ENCODE measurements around the gene CADPS2. TPM values are rescaled to one million over a fixed set of nuclear protein-coding genes. Genes with fewer than 3 reads are reported as not detected.

The CADPS2 gene
- total and polyA plus RNA-seq, 2 of the 8 experiments (the other 6 are each of a cell fraction or from before 2014, with no cell fraction given) = 8.9 to 22.3 TPM

DNA sequence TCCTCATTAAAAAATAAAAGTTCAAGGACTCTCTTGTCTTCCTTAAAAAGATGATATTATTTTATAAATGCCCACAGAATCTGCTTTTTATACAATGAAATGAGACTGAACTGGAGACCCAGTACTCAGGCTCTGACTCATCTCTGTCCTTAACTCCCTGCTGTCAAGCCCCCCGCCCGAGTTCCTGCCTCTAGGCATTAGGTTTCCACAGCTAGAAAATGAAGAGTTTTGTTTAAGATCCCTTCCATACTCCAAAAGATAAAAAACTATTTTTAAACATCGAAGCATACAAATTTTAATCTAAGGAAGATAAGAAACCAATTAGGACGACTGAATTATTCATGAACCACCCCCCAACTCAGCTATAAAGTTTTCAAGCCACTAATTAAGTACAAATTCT lies 484.0 kb downstream of the CADPS2 start:
- no peak overlapping the region for H4K8ac ChIP-seq (ENCODE audit: extremely low read depth, insufficient read depth, low read length)
- H4K91ac ChIP-seq (replicated peaks; ENCODE audit: insufficient read length, low read length) = no peak overlapping the region
- H3K9me3 ChIP-seq (ENCODE audit: insufficient read depth in 2 of 2, low read depth in 1 of 2, low read length in 1 of 2) = no peaks in the 10 kb centered on the region; a peak in 1 of 4 replicates
- H4K20me1 ChIP-seq (replicated peaks in 1 of 2; ENCODE audit: control insufficient read depth in 1 of 2, insufficient read depth in 2 of 2, low read length in 2 of 2) = no peaks in the 10 kb centered on the region
- no peaks in the 10 kb centered on the region for H3K23me2 ChIP-seq (ENCODE audit: low read depth, low read length)
- H3K36me3 ChIP-seq (ENCODE audit: control insufficient read depth in 2 of 4, insufficient read depth in 4 of 4, low read length in 3 of 4) = no peaks in the 10 kb centered on the region; a peak in 1 of 8 replicates
- H3K18ac ChIP-seq (ENCODE audit: extremely low read depth, low read length) = no peak overlapping the region
- H4K5ac ChIP-seq (ENCODE audit: insufficient read length, low read depth, low read length) = no peak overlapping the region
- POLR2A ChIA-PET (ENCODE audit: partially characterized antibody) = interaction anchor here (1.4 kb wide), 1 partner anchor 22 kb away, joined by 3 read pairs; no protein-coding TSS in a partner anchor
- no peak overlapping the region for H3K56ac ChIP-seq (replicated peaks; ENCODE audit: insufficient read length, low read depth, low read length)
- no peak overlapping the region for H3K27ac ChIP-seq (ENCODE audit: low read depth, low read length)
- H3K27me3 ChIP-seq (replicated peaks in 1 of 4; ENCODE audit: control insufficient read depth in 3 of 4, extremely low read depth in 1 of 4, insufficient read depth in 3 of 4, low read length in 3 of 4) = no peaks in the 10 kb centered on the region
- DNase-seq (ENCODE audit: low read depth in 1 of 2, low spot score in 2 of 2) = no peak
- no peak overlapping the region for H3K14ac ChIP-seq (ENCODE audit: insufficient read length)
- no peak overlapping the region for H2AK5ac ChIP-seq (ENCODE audit: low read depth, low read length)
- H2AFZ ChIP-seq (ENCODE audit: low read length) = no peak overlapping the region
- no peak overlapping the region for H3K9ac ChIP-seq (replicated peaks in 1 of 4; ENCODE audit: extremely low read depth in 1 of 4, low read depth in 3 of 4, low read length in 3 of 4)
- H2BK20ac ChIP-seq (ENCODE audit: low read length) = no peak overlapping the region
- no peaks in the 10 kb centered on the region for H3K79me1 ChIP-seq (ENCODE audit: low read depth, low read length)
- H3K4ac ChIP-seq (replicated peaks; ENCODE audit: insufficient read length, low read depth, low read length) = no peak overlapping the region
- CTCF ChIA-PET (ENCODE audit: partially characterized antibody) = interaction anchor here (0.9 to 1.5 kb wide), 2 partner anchors 13 to 64 kb away, joined by 4 to 5 read pairs; no protein-coding TSS in a partner anchor
- FAIRE-seq = no peak
- no peak overlapping the region for H2BK12ac ChIP-seq (ENCODE audit: low read depth, low read length)
- H3K23ac ChIP-seq (ENCODE audit: insufficient read length) = no peak overlapping the region
- no peak overlapping the region for H3K4me2 ChIP-seq (ENCODE audit: insufficient read depth in 1 of 2, low read depth in 2 of 2, low read length in 2 of 2)
- H3K4me1 ChIP-seq (replicated peaks in 1 of 4; ENCODE audit: control insufficient read depth in 3 of 4, insufficient read depth in 4 of 4, low read length in 3 of 4) = peaks cover under 1 to 9% (median 2%) of the 10 kb centered on the region in 4 experiments; a peak in 4 of 7 replicates
- 39% methylated on average over 4 of the region's 4 CpGs; no CpG with 5 or more reads in 1 of the 2 experiments for WGBS, 2 experiments (ENCODE audit: extremely low coverage in 1 of 2, insufficient coverage in 1 of 2, insufficient read length in 1 of 2, insufficient replicate concordance in 2 of 2, low coverage in 1 of 2, low lambda C conversion rate in 2 of 2, missing lambda C conversion rate in 1 of 2)
- H2BK15ac ChIP-seq (ENCODE audit: low read length) = no peak overlapping the region
- no peaks in the 10 kb centered on the region for H3K79me2 ChIP-seq (ENCODE audit: control insufficient read depth in 1 of 2, insufficient read depth in 2 of 2, low read length in 2 of 2)
- no peak overlapping the region for H3K4me3 ChIP-seq (ENCODE audit: extremely low read depth in 1 of 4, insufficient read depth in 2 of 4, low read depth in 3 of 4, low read length in 4 of 4)
- no peak overlapping the region for H2BK5ac ChIP-seq (ENCODE audit: low read depth, low read length)
- H2BK120ac ChIP-seq (replicated peaks; ENCODE audit: low read depth, low read length) = no peak overlapping the region
- TF ChIP-seq ASH2L (IDR thresholded peaks at IDR 0.05; ENCODE audit: low read length) (no peak), EZH2 (IDR thresholded peaks at IDR 0.05; ENCODE audit: low read depth, low read length, severe bottlenecking) (no peak), YY1 (IDR thresholded peaks at IDR 0.05; ENCODE audit: low read depth, low read length) (no peak), PHF8 (conservative IDR thresholded peaks at IDR 0.05; ENCODE audit: low read depth, low read length) (no peak), JUN (IDR thresholded peaks at IDR 0.05; ENCODE audit: low read depth, low read length) (no peak), SRF (IDR thresholded peaks at IDR 0.05; ENCODE audit: low read depth, low read length) (no peak), HDAC2 (IDR thresholded peaks at IDR 0.05; ENCODE audit: borderline replicate concordance in 1 of 2, low read depth in 2 of 2, low read length in 2 of 2) (no peak)
- TF ChIP-seq, protein P1, sequence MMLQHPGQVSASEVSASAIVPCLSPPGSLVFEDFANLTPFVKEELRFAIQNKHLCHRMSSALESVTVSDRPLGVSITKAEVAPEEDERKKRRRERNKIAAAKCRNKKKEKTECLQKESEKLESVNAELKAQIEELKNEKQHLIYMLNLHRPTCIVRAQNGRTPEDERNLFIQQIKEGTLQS (IDR thresholded peaks at IDR 0.05; ENCODE audit: insufficient read depth, low read depth, low read length) = no peak
- TF ChIP-seq, protein P2, sequence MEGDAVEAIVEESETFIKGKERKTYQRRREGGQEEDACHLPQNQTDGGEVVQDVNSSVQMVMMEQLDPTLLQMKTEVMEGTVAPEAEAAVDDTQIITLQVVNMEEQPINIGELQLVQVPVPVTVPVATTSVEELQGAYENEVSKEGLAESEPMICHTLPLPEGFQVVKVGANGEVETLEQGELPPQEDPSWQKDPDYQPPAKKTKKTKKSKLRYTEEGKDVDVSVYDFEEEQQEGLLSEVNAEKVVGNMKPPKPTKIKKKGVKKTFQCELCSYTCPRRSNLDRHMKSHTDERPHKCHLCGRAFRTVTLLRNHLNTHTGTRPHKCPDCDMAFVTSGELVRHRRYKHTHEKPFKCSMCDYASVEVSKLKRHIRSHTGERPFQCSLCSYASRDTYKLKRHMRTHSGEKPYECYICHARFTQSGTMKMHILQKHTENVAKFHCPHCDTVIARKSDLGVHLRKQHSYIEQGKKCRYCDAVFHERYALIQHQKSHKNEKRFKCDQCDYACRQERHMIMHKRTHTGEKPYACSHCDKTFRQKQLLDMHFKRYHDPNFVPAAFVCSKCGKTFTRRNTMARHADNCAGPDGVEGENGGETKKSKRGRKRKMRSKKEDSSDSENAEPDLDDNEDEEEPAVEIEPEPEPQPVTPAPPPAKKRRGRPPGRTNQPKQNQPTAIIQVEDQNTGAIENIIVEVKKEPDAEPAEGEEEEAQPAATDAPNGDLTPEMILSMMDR (IDR thresholded peaks at IDR 0.05; ENCODE audit: control extremely low read depth in 1 of 3, insufficient read depth in 1 of 3, low read depth in 1 of 3, low read length in 3 of 3) = no peak
- TF ChIP-seq, protein P3, sequence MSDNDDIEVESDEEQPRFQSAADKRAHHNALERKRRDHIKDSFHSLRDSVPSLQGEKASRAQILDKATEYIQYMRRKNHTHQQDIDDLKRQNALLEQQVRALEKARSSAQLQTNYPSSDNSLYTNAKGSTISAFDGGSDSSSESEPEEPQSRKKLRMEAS (IDR thresholded peaks at IDR 0.05) = no peak

All from H1 (cell line).